ENCODE results near the gene WDR31. TPM values are rescaled to one million over a fixed set of nuclear protein-coding genes. Genes with fewer than 3 reads are reported as not detected.

The WDR31 gene
- total and polyA plus RNA-seq, 2 of the 4 experiments (the other 2 are of a cell fraction) = 0.29 to 0.36 TPM

GRCh38 chr9:113290052-113290607 lies 49.9 kb downstream of the WDR31 start:
- H3K14ac ChIP-seq (replicated peaks; ENCODE audit: low read depth, low read length) = no peak overlapping the region
- ATAC-seq (ENCODE audit: low read depth) (0 out of 2 replicates have a peak, but pooled peaks have one; percentile 37), DNase-seq (peak; percentile 44)
- no peak for TF ChIP-seq BHLHE40 (IDR thresholded peaks at IDR 0.05; ENCODE audit: low read depth, low read length)
- no peak for TF ChIP-seq RFX5 (IDR thresholded peaks at IDR 0.05; ENCODE audit: low read depth, low read length)
- no peak for TF ChIP-seq USF2 (IDR thresholded peaks at IDR 0.05; ENCODE audit: low read depth, low read length)
- no peak for TF ChIP-seq NFE2L2 (IDR thresholded peaks at IDR 0.05; ENCODE audit: low read depth, low read length)
- no peak for TF ChIP-seq RCOR1 (IDR thresholded peaks at IDR 0.05; ENCODE audit: insufficient replicate concordance, low read length)
- no peak for TF ChIP-seq SMC3 (IDR thresholded peaks at IDR 0.05; ENCODE audit: low read depth, low read length)
- TF ChIP-seq FOS (IDR thresholded peaks at IDR 0.05; ENCODE audit: low read depth, low read length) = no peak
- intact Hi-C loops (cut with micrococcal nuclease) = no loop called here
- H4K8ac ChIP-seq (ENCODE audit: low read depth in 2 of 2, low read length in 2 of 2) = no peak overlapping the region
- POLR2A ChIA-PET (ENCODE audit: unreplicated experiment) = no interaction called here
- no peak overlapping the region for H4K5ac ChIP-seq (ENCODE audit: low read depth, low read length)
- no peak overlapping the region for H3K18ac ChIP-seq (ENCODE audit: low read depth, low read length)
- peaks cover 5% of the 10 kb centered on the region for H3K9me1 ChIP-seq (ENCODE audit: insufficient read depth, low read length)
- H3K27me3 ChIP-seq (ENCODE audit: control insufficient read depth, insufficient read depth, low read length) = no peaks in the 10 kb centered on the region
- 100% methylated on average over 1 of the region's 6 CpGs; no CpG with 5 or more reads in 1 of the 2 experiments for WGBS, 2 experiments (ENCODE audit: extremely low coverage in 2 of 2, insufficient read length in 1 of 2)
- peak overlapping the region; percentile 68 for H2AFZ ChIP-seq (replicated peaks; ENCODE audit: low read length, poor library complexity)
- H3K23ac ChIP-seq (ENCODE audit: low read depth, low read length) = no peak overlapping the region
- H2BK5ac ChIP-seq (ENCODE audit: low read depth, low read length, poor library complexity, severe bottlenecking) = no peak overlapping the region
- no peak overlapping the region for H3K4ac ChIP-seq (ENCODE audit: low read depth, low read length)
- H3K4me1 ChIP-seq (ENCODE audit: control insufficient read depth, insufficient read depth, low read length) = peaks cover 3% of the 10 kb centered on the region; the same call in 1 of the 2 replicates
- H3K27ac ChIP-seq (ENCODE audit: insufficient read depth, low read length) = no peak overlapping the region
- no peak overlapping the region for H3K4me2 ChIP-seq (ENCODE audit: low read depth, low read length)
- H2BK120ac ChIP-seq (ENCODE audit: low read depth, low read length) = no peak overlapping the region
- H2BK15ac ChIP-seq (ENCODE audit: low read depth, low read length) = no peak overlapping the region
- H3K9ac ChIP-seq (ENCODE audit: low read depth, low read length) = no peak overlapping the region
- peaks cover 6% of the 10 kb centered on the region; the same call in 1 of the 2 replicates for H4K20me1 ChIP-seq (ENCODE audit: insufficient read depth, low read length)
- no peaks in the 10 kb centered on the region for H3K9me3 ChIP-seq (ENCODE audit: control insufficient read depth, insufficient read depth, low read length)
- in situ Hi-C loops (cut with MboI; ENCODE audit: low sequenced_read_pairs) = no loop called here
- CTCF ChIA-PET = interaction anchor here (0.9 kb wide), 1 partner anchor 9 kb away, joined by 3 read pairs; no protein-coding TSS in a partner anchor
- H4K91ac ChIP-seq (ENCODE audit: insufficient read depth, low read depth, low read length) = no peak overlapping the region
- dilution Hi-C loops (cut with HindIII; ENCODE audit: low sequenced_read_pairs, unreplicated experiment) = no loop called here
- no peak overlapping the region for H2AK9ac ChIP-seq (replicated peaks; ENCODE audit: low read depth, low read length, poor library complexity)
- H3K79me1 ChIP-seq (ENCODE audit: low read depth in 1 of 2, low read length in 2 of 2) = peaks cover 0 to 5% of the 10 kb centered on the region in 2 experiments; a peak in 2 of 4 replicates
- no peak overlapping the region for H3K56ac ChIP-seq (ENCODE audit: extremely low read depth, insufficient read depth, low read length)
- H2BK20ac ChIP-seq (ENCODE audit: low read depth, low read length) = no peak overlapping the region
- BruUV-seq (replicated peaks) = no TSS peak
- no peak overlapping the region for H3K4me3 ChIP-seq (ENCODE audit: insufficient read depth, low read depth, low read length)
- peaks cover 49% of the 10 kb centered on the region for H3K36me3 ChIP-seq (ENCODE audit: control insufficient read depth, insufficient read depth, low read length)
- no peak overlapping the region for H2AK5ac ChIP-seq (ENCODE audit: low read depth, low read length)

Measured in IMR-90 (cell line).